SHP77 treated with DMSO at 0.1 percent for 48 hours (cell line): ENCODE measurements around the gene ARHGAP21.

Experiments
- DNase-seq: peaks from one replicate; lab custom pipeline; 2025; lab: John Stamatoyannopoulos, UW

ARHGAP21 gene

GRCh38 chr10:24722676-24723385 is 856 bp downstream of the ARHGAP21 start:
- no peak for DNase-seq

- DNase-seq, result no peak
Observed at GRCh38 chr10:24722131-24722675, 1.5 kb downstream of the ARHGAP21 start.

- DNase-seq, result no peak
Observed at GRCh38 chr10:24721229-24722106, 2.2 kb downstream of the ARHGAP21 start.

GRCh38 chr10:24720096-24720495 is 3.6 kb downstream of the ARHGAP21 start:
- no peak for DNase-seq

- DNase-seq, result no peak
Observed at GRCh38 chr10:24718031-24718855, 5.4 kb downstream of the ARHGAP21 start.

GRCh38 chr10:24716295-24716694 is 7.4 kb downstream of the ARHGAP21 start:
- no peak for DNase-seq

- DNase-seq, result no peak
Observed at GRCh38 chr10:24715246-24715769, 8.4 kb downstream of the ARHGAP21 start.

GRCh38 chr10:24713086-24713485 is 10.6 kb downstream of the ARHGAP21 start:
- DNase-seq, result no peak

GRCh38 chr10:24711465-24711864 is 12.2 kb downstream of the ARHGAP21 start:
- DNase-seq, result no peak

GRCh38 chr10:24708081-24708480 is 15.6 kb downstream of the ARHGAP21 start:
- no peak for DNase-seq

- DNase-seq, result no peak
Observed at GRCh38 chr10:24707445-24707844, 16.2 kb downstream of the ARHGAP21 start.

- no peak for DNase-seq
Observed at GRCh38 chr10:24706479-24707118, 17.1 kb downstream of the ARHGAP21 start.

- DNase-seq, result no peak
Observed at GRCh38 chr10:24703700-24704099, 20.0 kb downstream of the ARHGAP21 start.

GRCh38 chr10:24701447-24701846 is 22.2 kb downstream of the ARHGAP21 start:
- DNase-seq, result no peak

- no peak for DNase-seq
Observed at GRCh38 chr10:24700948-24701347, 22.7 kb downstream of the ARHGAP21 start.

GRCh38 chr10:24698270-24698669 is 25.4 kb downstream of the ARHGAP21 start:
- DNase-seq, result no peak

- DNase-seq, result no peak
Observed at GRCh38 chr10:24697080-24697479, 26.6 kb downstream of the ARHGAP21 start.

- no peak for DNase-seq
Observed at GRCh38 chr10:24695452-24695851, 28.2 kb downstream of the ARHGAP21 start.

GRCh38 chr10:24694086-24694485 is 29.6 kb downstream of the ARHGAP21 start:
- no peak for DNase-seq

- DNase-seq, result no peak
Observed at GRCh38 chr10:24690961-24691512, 32.6 kb downstream of the ARHGAP21 start.

- DNase-seq, result no peak
Observed at GRCh38 chr10:24685958-24686540, 37.6 kb downstream of the ARHGAP21 start.
